ENCODE results near the gene EIF2S1.
"Not testable (repeated sequence)": the region's sequence is repeated elsewhere in the genome, so short reads cannot be mapped to it uniquely, and the experiment has no call there.

EIF2S1 gene

DNA sequence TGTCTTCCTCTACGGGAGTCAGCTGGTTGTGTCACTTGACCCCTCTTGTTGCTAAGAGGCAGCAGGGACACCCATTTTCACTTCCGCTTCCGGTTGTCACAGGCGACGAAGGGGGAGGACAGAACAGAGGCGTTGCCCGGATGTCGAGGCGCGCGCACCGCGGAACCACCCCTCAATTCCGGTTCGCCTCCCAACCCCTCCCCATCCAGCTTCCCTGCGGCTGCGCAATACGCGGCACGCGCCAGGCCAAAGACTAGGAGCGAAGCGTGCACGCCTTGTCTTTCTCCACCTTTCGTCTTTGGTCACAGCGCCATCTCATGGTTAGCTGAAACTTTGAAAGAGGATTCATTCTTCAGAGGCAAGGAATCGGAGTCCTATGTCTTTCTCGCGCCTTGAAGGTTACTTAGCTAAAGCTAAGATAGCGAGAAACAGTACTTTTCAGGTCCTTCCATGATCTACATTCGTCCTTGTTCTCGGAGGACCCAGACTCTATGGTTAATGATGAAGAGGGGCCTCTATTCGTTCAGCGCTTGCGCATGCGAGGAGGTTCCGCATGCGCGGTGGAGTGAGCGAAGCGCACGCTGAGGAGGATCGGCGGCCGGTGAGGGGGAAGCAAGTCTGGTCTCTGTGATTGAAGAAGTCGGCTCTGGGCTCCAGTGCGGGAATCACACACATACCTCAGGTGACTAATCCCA lies at the start of gene EIF2S1, which contains the start of gene ATP6V1D:
Gene EIF2S1 (plus strand): TSS at position 554 of the 695 bp plus-strand sequence. CDS start 4,440 bp downstream, outside the sequence.
Gene ATP6V1D (minus strand): TSS at position 30 of the 695 bp plus-strand sequence. CDS start 106 bp downstream, outside the sequence.
- peak; percentile 98 for DNase-seq (ENCODE audit: low read depth)
- H3K4me3 ChIP-seq (ENCODE audit: control insufficient read depth, low read depth, low read length), result peak within 1 kb of the TSS; percentile 70
- TF ChIP-seq, protein P1, sequence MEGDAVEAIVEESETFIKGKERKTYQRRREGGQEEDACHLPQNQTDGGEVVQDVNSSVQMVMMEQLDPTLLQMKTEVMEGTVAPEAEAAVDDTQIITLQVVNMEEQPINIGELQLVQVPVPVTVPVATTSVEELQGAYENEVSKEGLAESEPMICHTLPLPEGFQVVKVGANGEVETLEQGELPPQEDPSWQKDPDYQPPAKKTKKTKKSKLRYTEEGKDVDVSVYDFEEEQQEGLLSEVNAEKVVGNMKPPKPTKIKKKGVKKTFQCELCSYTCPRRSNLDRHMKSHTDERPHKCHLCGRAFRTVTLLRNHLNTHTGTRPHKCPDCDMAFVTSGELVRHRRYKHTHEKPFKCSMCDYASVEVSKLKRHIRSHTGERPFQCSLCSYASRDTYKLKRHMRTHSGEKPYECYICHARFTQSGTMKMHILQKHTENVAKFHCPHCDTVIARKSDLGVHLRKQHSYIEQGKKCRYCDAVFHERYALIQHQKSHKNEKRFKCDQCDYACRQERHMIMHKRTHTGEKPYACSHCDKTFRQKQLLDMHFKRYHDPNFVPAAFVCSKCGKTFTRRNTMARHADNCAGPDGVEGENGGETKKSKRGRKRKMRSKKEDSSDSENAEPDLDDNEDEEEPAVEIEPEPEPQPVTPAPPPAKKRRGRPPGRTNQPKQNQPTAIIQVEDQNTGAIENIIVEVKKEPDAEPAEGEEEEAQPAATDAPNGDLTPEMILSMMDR (IDR thresholded peaks at IDR 0.05; ENCODE audit: control insufficient read depth, insufficient read depth, low read depth, low read length, missing control alignments), result peak; percentile 91

DNA sequence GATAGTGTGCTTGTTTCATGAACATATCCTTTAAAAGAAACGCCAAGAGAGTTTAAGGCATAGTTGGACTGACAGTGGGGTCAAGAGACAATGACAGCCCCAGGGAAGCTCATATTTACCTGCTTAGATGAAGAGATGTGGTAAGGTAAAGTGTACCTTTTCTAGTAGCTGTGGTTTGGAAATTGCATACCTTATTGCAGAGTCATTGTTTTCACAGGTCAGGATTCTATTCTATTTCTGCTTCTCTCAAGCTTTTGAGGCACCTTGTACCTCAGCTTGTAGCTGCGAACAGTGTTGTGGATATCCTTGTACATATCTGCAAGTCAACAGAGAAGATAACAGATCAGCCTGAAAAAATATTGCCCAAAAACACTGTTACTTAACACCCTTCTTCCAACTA lies 48.3 kb upstream of the EIF2S1 start:
- no peak overlapping the region for H3K4me3 ChIP-seq (ENCODE audit: control insufficient read depth, low read depth, low read length)
- TF ChIP-seq, protein P1 (IDR thresholded peaks at IDR 0.05; ENCODE audit: control insufficient read depth, insufficient read depth, low read depth, low read length, missing control alignments), result no peak
- DNase-seq (ENCODE audit: low read depth), result no peak

GRCh38 chr14:67313153-67313552 lies 47.0 kb upstream of the EIF2S1 start:
- no peak for DNase-seq (ENCODE audit: low read depth)
- TF ChIP-seq, protein P1 (IDR thresholded peaks at IDR 0.05; ENCODE audit: control insufficient read depth, insufficient read depth, low read depth, low read length, missing control alignments), result no peak
- H3K4me3 ChIP-seq (ENCODE audit: control insufficient read depth, low read depth, low read length), result no peak overlapping the region

GRCh38 chr14:67317822-67318221 lies 42.3 kb upstream of the EIF2S1 start:
- TF ChIP-seq, protein P1 (IDR thresholded peaks at IDR 0.05; ENCODE audit: control insufficient read depth, insufficient read depth, low read depth, low read length, missing control alignments), result no peak
- no peak overlapping the region for H3K4me3 ChIP-seq (ENCODE audit: control insufficient read depth, low read depth, low read length)
- DNase-seq (ENCODE audit: low read depth), result no peak

- TF ChIP-seq, protein P1 (IDR thresholded peaks at IDR 0.05; ENCODE audit: control insufficient read depth, insufficient read depth, low read depth, low read length, missing control alignments), result no peak
These were observed 41.0 kb upstream of the EIF2S1 start for GRCh38 chr14:67319142-67319541.

DNA sequence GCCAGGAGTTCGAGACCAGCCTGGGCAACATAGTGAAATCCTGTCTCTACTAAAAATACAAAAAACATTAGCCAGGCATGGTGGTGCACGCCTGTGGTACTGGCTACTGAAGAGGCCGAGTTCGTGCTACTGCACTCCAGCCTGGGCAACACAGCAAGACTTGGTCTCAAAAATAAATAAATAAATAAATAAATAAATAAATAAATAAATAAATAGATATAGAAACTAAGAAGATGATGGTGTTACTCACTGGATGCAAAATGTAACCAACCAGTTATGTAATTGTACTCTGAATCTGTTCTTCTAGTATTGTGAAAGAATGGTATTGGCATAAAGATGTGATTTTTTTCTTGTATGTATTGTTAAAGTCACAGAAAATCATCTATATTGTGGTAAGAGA lies 30.5 kb upstream of the EIF2S1 start:
- not testable (repeated sequence) for DNase-seq (ENCODE audit: low read depth); H3K4me3 ChIP-seq (ENCODE audit: control insufficient read depth, low read depth, low read length)

More at GRCh38 chr14:67319142-67319541, 41.0 kb upstream of the EIF2S1 start:
- no peak for DNase-seq (ENCODE audit: low read depth)
- H3K4me3 ChIP-seq (ENCODE audit: control insufficient read depth, low read depth, low read length), result no peak overlapping the region

DNA sequence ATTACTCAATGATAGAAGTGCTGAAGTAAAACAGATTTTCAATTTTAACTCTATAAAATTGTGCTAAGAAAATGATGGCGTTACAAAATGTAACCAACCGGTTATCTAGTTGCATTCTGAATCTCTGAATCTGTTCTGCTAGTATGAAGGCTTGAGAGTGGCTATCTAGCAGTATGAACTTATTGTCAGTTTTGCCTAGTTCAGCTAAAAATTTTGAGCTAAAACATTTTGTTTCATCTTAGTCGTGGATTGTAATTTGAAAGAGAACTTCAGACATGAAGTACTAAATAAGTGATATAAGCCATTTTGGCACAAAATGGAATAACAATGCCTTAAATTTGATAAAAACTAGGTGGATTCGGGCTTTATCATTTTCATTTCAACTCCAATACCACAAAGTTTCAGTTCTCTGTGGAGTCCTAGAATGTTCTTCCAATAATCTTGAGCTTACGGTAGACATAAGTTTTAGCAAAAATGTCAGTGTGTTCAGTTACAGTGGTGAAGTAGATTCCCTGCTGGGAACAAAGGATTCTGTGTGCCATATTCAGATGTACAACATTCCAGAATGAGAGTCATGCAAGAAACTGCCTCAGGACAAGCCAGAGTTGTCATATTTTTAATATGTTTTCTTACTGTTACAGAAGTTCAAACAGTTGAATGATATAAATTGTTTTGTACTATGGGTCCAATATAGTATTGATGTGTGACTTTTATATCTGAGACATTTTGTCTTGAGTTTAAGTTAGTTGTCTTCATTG lies 28.6 kb upstream of the EIF2S1 start:
- no peak for DNase-seq (ENCODE audit: low read depth)
- no peak overlapping the region for H3K4me3 ChIP-seq (ENCODE audit: control insufficient read depth, low read depth, low read length)
- TF ChIP-seq, protein P1 (IDR thresholded peaks at IDR 0.05; ENCODE audit: control insufficient read depth, insufficient read depth, low read depth, low read length, missing control alignments), result no peak

Measured in AG09309 (cell line).